HCT116 (cell line): Measurements from ENCODE around the gene COMMD4. TPM values are rescaled to one million over a fixed set of nuclear protein-coding genes. Genes with fewer than 3 reads are reported as not detected.

Experiments used
- ATAC-seq: fragments of 200-7000 bp; cut with Tn5 transposase; 2 replicates; pipeline ENCODE4 v1.9.1; 2020; ENCODE audit warnings: mild to moderate bottlenecking, moderate library complexity
- BruUV-seq: library from RNA; stranded (reverse); fragments of 400-500 nt; replicated peaks from 2 replicates; lab custom pipeline; 2021; lab: Mats Ljungman, UMichigan
- CTCF ChIA-PET: fragments of 300-600 bp; sonication (Branson Sonifier 250); formaldehyde crosslinking; loops from one replicate; lab custom pipeline; 2021; ENCODE audit warnings: antibody characterized with exemption; lab: Charles Lee
- POLR2A ChIA-PET: fragments of 300-600, 350-600 bp; sonication (Branson Sonifier 250); formaldehyde crosslinking; loops from one replicate; lab custom pipeline; 2021; ENCODE audit warnings: antibody characterized with exemption; lab: Charles Lee
- RAD21 ChIA-PET, 2 experiments: fragments of 300-600 bp; sonication (Branson Sonifier 250); formaldehyde crosslinking; loops; one replicate each; lab custom pipeline; 2023; ENCODE audit warnings: low total read pairs in 2 of 2; ENCODE audit not compliant: uncharacterized antibody in 2 of 2, unreplicated experiment in 2 of 2, low non-redundant PET in 1 of 2; lab: Charles Lee
- DNase-seq: peaks from one replicate; pipeline ENCODE4 v3.0.0-alpha.2; 2010; ENCODE audit warnings: low read depth, low spot score
- H2AFZ ChIP-seq: fragments of 200-600 bp; shearing (Covaris generic), sonication (generic); 2 replicates; pipeline ENCODE4 v1.6.1; 2017; ENCODE audit warnings: low read depth, mixed run types, mixed read lengths, antibody characterized with exemption, low read length; ENCODE audit not compliant: poor library complexity, severe bottlenecking
- H3K27ac ChIP-seq: 2 replicates; pipeline ENCODE4 v1.5.1; 2012; ENCODE audit warnings: low read depth, low read length
- H3K27me3 ChIP-seq: fragments of 200-600 bp; sonication (generic); 2 replicates; pipeline ENCODE4 v1.6.1; 2016; ENCODE audit warnings: mixed run types, low read length, mixed read lengths; ENCODE audit not compliant: insufficient read depth
- H3K36me3 ChIP-seq, 2 experiments: fragments of 200-500 bp in 1 of 2; fragments of 200-600 bp in 1 of 2; sonication (Bioruptor generic) in 1 of 2; sonication (generic) in 1 of 2; 2 replicates each; pipeline versions ENCODE4 v1.5.1 to v1.6.1; 2014 to 2016; ENCODE audit warnings: low read length in 2 of 2, inconsistent platforms in 1 of 2, mixed read lengths in 1 of 2, mixed run types in 1 of 2; ENCODE audit not compliant: insufficient read depth in 2 of 2, control insufficient read depth in 1 of 2
- H3K4me1 ChIP-seq, 2 experiments: fragments of 200-600 bp in 1 of 2; sonication (generic) in 1 of 2; 2 replicates each; pipeline versions ENCODE4 v1.5.1 to v1.6.1; 2012 to 2017; ENCODE audit warnings: low read length in 2 of 2, inconsistent platforms in 1 of 2, mild to moderate bottlenecking in 1 of 2, mixed read lengths in 1 of 2, mixed run types in 1 of 2, moderate library complexity in 1 of 2; ENCODE audit not compliant: insufficient read depth in 2 of 2, control insufficient read depth in 1 of 2
- H3K4me2 ChIP-seq: fragments of 200-600 bp; sonication (generic); 2 replicates; pipeline ENCODE4 v1.6.1; 2017; ENCODE audit warnings: mixed run types, low read length, mixed read lengths
- H3K4me3 ChIP-seq, 2 experiments: fragments of 200-600 bp in 1 of 2; sonication (generic) in 1 of 2; replicated peaks in 1 of 2; 2 replicates each; pipeline ENCODE4 v1.5.1; 2011 to 2016; ENCODE audit warnings: low read length in 2 of 2, control low read depth in 1 of 2, low read depth in 1 of 2, mild to moderate bottlenecking in 1 of 2, mixed read lengths in 1 of 2, mixed run types in 1 of 2
- H3K79me2 ChIP-seq: fragments of 200-600 bp; sonication (generic); 2 replicates; pipeline ENCODE4 v1.6.1; 2017; ENCODE audit warnings: mild to moderate bottlenecking, mixed run types, low read length, moderate library complexity, mixed read lengths; ENCODE audit not compliant: insufficient read depth
- H3K9ac ChIP-seq: fragments of 200-600 bp; sonication (generic); 2 replicates; pipeline ENCODE4 v1.6.1; 2016; ENCODE audit warnings: low read length, mixed read lengths
- H3K9me2 ChIP-seq: fragments of 200-600 bp; sonication (generic), shearing (Covaris generic); 2 replicates; pipeline ENCODE4 v1.6.1; 2017; ENCODE audit warnings: mixed run types, mild to moderate bottlenecking, moderate library complexity; ENCODE audit not compliant: insufficient read depth
- H3K9me3 ChIP-seq, 2 experiments: fragments of 200-500 bp in 1 of 2; fragments of 200-600 bp in 1 of 2; sonication (Bioruptor generic) in 1 of 2; sonication (generic) in 1 of 2; 2 replicates each; pipeline ENCODE4 v1.6.1; 2014 to 2017; ENCODE audit warnings: low read length in 2 of 2, mixed read lengths in 2 of 2, inconsistent platforms in 1 of 2, low read depth in 1 of 2, mild to moderate bottlenecking in 1 of 2, mixed run types in 1 of 2, moderate library complexity in 1 of 2; ENCODE audit not compliant: control insufficient read depth in 1 of 2, insufficient read depth in 1 of 2
- H4K20me1 ChIP-seq: fragments of 200-600 bp; sonication (generic), shearing (Covaris generic); 2 replicates; pipeline ENCODE4 v1.6.1; 2017; ENCODE audit warnings: mixed run types, mild to moderate bottlenecking, moderate library complexity; ENCODE audit not compliant: insufficient read depth
- CEBPB ChIP-seq: IDR thresholded peaks from 2 replicates; pipeline ENCODE4 v1.6.1; 2012; ENCODE audit warnings: low read depth
- EGR1 ChIP-seq: IDR thresholded peaks from 2 replicates; pipeline ENCODE4 v1.6.1; 2012; ENCODE audit warnings: low read depth
- ELF1 ChIP-seq: IDR thresholded peaks from 2 replicates; pipeline ENCODE4 v1.6.1; 2012; ENCODE audit warnings: low read depth, borderline replicate concordance
- EZH2phosphoT487 ChIP-seq: fragments of 200-600 bp; IDR thresholded peaks from 2 replicates; pipeline ENCODE4 v1.6.1; 2018; ENCODE audit warnings: antibody characterized with exemption, borderline replicate concordance
- FOSL1 ChIP-seq: IDR thresholded peaks from 2 replicates; pipeline ENCODE4 v1.6.1; 2012; ENCODE audit warnings: low read depth
- POLR2A ChIP-seq: IDR thresholded peaks from 2 replicates; pipeline ENCODE4 v1.7.0; 2011; ENCODE audit warnings: borderline replicate concordance; ENCODE audit not compliant: insufficient read depth, insufficient read length; ENCODE audit errors: extremely low read depth
- POLR2AphosphoS5 ChIP-seq: IDR thresholded peaks from 2 replicates; pipeline ENCODE4 v1.6.1; 2011; ENCODE audit warnings: mild to moderate bottlenecking, low read depth, low read length, moderate library complexity
- REST ChIP-seq: IDR thresholded peaks from 2 replicates; pipeline ENCODE4 v1.6.1; 2012; ENCODE audit warnings: low read depth
- SP1 ChIP-seq: IDR thresholded peaks from 2 replicates; pipeline ENCODE4 v1.6.1; 2012; ENCODE audit warnings: low read depth
- SRF ChIP-seq: IDR thresholded peaks from 2 replicates; pipeline ENCODE4 v1.6.1; 2012; ENCODE audit warnings: low read depth
- TCF7L2 ChIP-seq: IDR thresholded peaks from 2 replicates; pipeline ENCODE4 v1.7.0; 2011; ENCODE audit warnings: borderline replicate concordance, inconsistent platforms; ENCODE audit not compliant: insufficient read depth, insufficient read length; ENCODE audit errors: extremely low read depth
- YY1 ChIP-seq: IDR thresholded peaks from 2 replicates; pipeline ENCODE4 v1.6.1; 2011; ENCODE audit warnings: low read length, low read depth, moderate library complexity, mild to moderate bottlenecking; ENCODE audit not compliant: insufficient replicate concordance; ENCODE audit errors: extremely low read depth
- ZNF274 ChIP-seq: fragments of 200-500 bp; sonication (Bioruptor generic); IDR thresholded peaks from 2 replicates; pipeline ENCODE4 v1.6.1; 2014; ENCODE audit warnings: mild to moderate bottlenecking, low read depth, low read length, inconsistent platforms
- intact Hi-C: fragments of 100-400 bp; cut with micrococcal nuclease; formaldehyde crosslinking; loops from 2 replicates; pipeline ENCODE4 v1.10.0; 2022
- total RNA-seq: library from RNA; stranded (reverse); gene quantifications from one replicate; pipeline ENCODE4 v1.2.1, GENCODE V29; 2021; ENCODE audit not compliant: unreplicated experiment
- TF ChIP-seq, protein P1 (sequence below): IDR thresholded peaks from 2 replicates; pipeline ENCODE4 v1.6.1; 2011; ENCODE audit warnings: mild to moderate bottlenecking, low read length, moderate library complexity; ENCODE audit not compliant: insufficient replicate concordance; ENCODE audit errors: extremely low read depth
- TF ChIP-seq, protein P2 (sequence below), 3 experiments: fragments of 200-600 bp in 1 of 3; sonication (generic) in 1 of 3; IDR thresholded peaks in 2 of 3; conservative IDR thresholded peaks in 1 of 3; 2 replicates each; pipeline ENCODE4 v1.5.1; 2012 to 2017; ENCODE audit warnings: low read depth in 2 of 3, low read length in 2 of 3, antibody characterized with exemption in 1 of 3, borderline replicate concordance in 1 of 3, control low read depth in 1 of 3, mild to moderate bottlenecking in 1 of 3, mixed read lengths in 1 of 3, mixed run types in 1 of 3, moderate library complexity in 1 of 3; ENCODE audit not compliant: insufficient read depth in 1 of 3

Gene COMMD4
- total RNA-seq, 1 experiment from 2014 or later = 141 TPM

GRCh38 chr15:75314552-75315290 is 21.1 kb upstream of the COMMD4 start:
- H3K4me3 ChIP-seq = no peak overlapping the region
- no peaks in the 10 kb centered on the region for H3K36me3 ChIP-seq
- no peak overlapping the region for H3K4me2 ChIP-seq
- H3K27me3 ChIP-seq = no peaks in the 10 kb centered on the region
- no peak overlapping the region for H2AFZ ChIP-seq
- ATAC-seq (no peak), DNase-seq (no peak)
- no peaks in the 10 kb centered on the region for H3K79me2 ChIP-seq
- H3K4me1 ChIP-seq = peaks cover 0 to 7% of the 10 kb centered on the region in 2 experiments; a peak in 2 of 4 replicates
- BruUV-seq = no TSS peak
- H3K9me2 ChIP-seq = no peaks in the 10 kb centered on the region
- H4K20me1 ChIP-seq = no peaks in the 10 kb centered on the region
- TF ChIP-seq EZH2phosphoT487 (no peak), FOSL1 (no peak), ELF1 (no peak), YY1 (no peak), SP1 (no peak), SRF (no peak), CEBPB (no peak), EGR1 (no peak), TCF7L2 (no peak), POLR2AphosphoS5 (no peak), ZNF274 (no peak), POLR2A (no peak), REST (no peak)
- TF ChIP-seq, protein P1, sequence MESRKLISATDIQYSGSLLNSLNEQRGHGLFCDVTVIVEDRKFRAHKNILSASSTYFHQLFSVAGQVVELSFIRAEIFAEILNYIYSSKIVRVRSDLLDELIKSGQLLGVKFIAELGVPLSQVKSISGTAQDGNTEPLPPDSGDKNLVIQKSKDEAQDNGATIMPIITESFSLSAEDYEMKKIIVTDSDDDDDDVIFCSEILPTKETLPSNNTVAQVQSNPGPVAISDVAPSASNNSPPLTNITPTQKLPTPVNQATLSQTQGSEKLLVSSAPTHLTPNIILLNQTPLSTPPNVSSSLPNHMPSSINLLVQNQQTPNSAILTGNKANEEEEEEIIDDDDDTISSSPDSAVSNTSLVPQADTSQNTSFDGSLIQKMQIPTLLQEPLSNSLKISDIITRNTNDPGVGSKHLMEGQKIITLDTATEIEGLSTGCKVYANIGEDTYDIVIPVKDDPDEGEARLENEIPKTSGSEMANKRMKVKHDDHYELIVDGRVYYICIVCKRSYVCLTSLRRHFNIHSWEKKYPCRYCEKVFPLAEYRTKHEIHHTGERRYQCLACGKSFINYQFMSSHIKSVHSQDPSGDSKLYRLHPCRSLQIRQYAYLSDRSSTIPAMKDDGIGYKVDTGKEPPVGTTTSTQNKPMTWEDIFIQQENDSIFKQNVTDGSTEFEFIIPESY = no peak
- TF ChIP-seq, protein P2, sequence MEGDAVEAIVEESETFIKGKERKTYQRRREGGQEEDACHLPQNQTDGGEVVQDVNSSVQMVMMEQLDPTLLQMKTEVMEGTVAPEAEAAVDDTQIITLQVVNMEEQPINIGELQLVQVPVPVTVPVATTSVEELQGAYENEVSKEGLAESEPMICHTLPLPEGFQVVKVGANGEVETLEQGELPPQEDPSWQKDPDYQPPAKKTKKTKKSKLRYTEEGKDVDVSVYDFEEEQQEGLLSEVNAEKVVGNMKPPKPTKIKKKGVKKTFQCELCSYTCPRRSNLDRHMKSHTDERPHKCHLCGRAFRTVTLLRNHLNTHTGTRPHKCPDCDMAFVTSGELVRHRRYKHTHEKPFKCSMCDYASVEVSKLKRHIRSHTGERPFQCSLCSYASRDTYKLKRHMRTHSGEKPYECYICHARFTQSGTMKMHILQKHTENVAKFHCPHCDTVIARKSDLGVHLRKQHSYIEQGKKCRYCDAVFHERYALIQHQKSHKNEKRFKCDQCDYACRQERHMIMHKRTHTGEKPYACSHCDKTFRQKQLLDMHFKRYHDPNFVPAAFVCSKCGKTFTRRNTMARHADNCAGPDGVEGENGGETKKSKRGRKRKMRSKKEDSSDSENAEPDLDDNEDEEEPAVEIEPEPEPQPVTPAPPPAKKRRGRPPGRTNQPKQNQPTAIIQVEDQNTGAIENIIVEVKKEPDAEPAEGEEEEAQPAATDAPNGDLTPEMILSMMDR (IDR thresholded peaks at IDR 0.05 in 2 of 3, conservative IDR thresholded peaks at IDR 0.05 in 1 of 3; ENCODE audit: borderline replicate concordance in 1 of 3, insufficient read depth in 1 of 3, low read depth in 2 of 3, low read length in 2 of 3) = no peak
- ChIA-PET RAD21 (no interaction called here), POLR2A (no interaction called here), CTCF (no interaction called here)
- H3K9me3 ChIP-seq = no peaks in the 10 kb centered on the region
- H3K9ac ChIP-seq = no peak overlapping the region
- intact Hi-C loops = no loop called here
- no peak overlapping the region for H3K27ac ChIP-seq
